ENCODE data around the gene C18orf63. TPM values are rescaled to one million over a fixed set of nuclear protein-coding genes. Genes with fewer than 3 reads are reported as not detected.
A peak's percentile ranks its signal among the peaks of the same experiment; 100 is the strongest.

C18orf63 gene
- total RNA-seq, 2 donors from 2014 or later: not detected

DNA sequence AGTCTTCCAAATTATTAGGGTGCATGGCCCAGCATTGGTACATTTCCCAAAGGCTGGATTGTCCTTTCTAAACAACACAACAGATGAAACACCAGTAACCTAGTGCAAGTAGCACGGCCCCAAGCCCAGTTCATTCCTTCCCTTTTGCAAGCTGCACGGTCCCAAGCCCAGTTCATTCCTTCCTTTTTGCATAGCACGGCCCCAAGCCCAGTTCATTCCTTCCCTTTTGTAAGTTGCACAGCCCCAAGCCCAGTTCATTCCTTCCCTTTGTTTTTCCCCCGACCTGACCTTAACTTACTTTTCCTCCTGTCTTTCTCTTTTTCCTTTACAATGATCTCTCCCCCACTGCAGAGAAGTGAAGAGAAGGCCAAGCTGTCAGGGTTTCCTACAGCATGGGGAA lies 60.9 kb downstream of the C18orf63 start:
- Histone ChIP-seq H3K27ac (no peak overlapping the region), H3K36me3 (no peaks in the 10 kb centered on the region), H3K4me3 (no peak overlapping the region), H3K27me3 (replicated peaks; ENCODE audit: insufficient read depth) (no peaks in the 10 kb centered on the region), H3K4me1 (ENCODE audit: control insufficient read depth in 1 of 2, low read depth in 2 of 2) (peaks cover 5 to 19% of the 10 kb centered on the region in 2 donors), H3K9me3 (no peaks in the 10 kb centered on the region)
- TF ChIP-seq CTCF (IDR thresholded peaks at IDR 0.05): no peak
- no peak for DNase-seq (ENCODE audit: low spot score)
- ATAC-seq (ENCODE audit: insufficient number of reproducible peaks, low FRiP score, low read depth): no peak

- Histone ChIP-seq H3K9me3 (no peaks in the 10 kb centered on the region), H3K4me3 (no peak overlapping the region), H3K4me1 (ENCODE audit: control insufficient read depth in 1 of 2, low read depth in 2 of 2) (peaks cover 5 to 19% of the 10 kb centered on the region in 2 donors), H3K27me3 (replicated peaks; ENCODE audit: insufficient read depth) (no peaks in the 10 kb centered on the region), H3K36me3 (no peaks in the 10 kb centered on the region), H3K27ac (peak overlapping the region; percentile 16 to 39)
- no peak for TF ChIP-seq CTCF (IDR thresholded peaks at IDR 0.05)
- no peak for ATAC-seq (ENCODE audit: insufficient number of reproducible peaks, low FRiP score, low read depth)
- no peak for DNase-seq (ENCODE audit: low spot score)
Measured at GRCh38 chr18:74377776-74378175, 62.1 kb downstream of the C18orf63 start.

DNA sequence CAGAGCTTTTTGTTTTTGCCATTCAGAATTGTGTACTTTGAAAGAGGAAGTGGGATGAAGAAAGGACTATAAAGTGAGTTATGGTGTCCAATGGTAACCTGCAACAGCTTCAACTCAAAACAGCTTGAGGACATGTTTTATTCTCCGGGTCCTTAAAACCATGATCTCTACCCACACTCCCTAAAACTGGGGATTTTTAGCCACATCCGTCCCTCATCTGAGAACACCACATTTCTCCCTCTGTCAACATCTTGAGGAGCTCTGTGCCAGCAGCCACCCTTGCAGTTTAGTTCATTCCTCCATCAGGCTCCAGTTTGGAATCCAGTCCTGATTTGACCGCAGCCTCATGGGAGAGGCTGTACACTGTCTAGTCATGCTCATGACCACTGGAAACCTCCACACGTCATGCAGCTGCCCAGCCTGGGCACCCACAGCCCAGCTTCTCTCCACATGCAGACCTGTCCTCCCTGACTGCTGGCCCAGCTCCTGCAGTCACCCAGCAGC lies 62.6 kb downstream of the C18orf63 start:
- Histone ChIP-seq H3K4me1 (ENCODE audit: control insufficient read depth in 1 of 2, low read depth in 2 of 2) (peaks cover 5 to 19% of the 10 kb centered on the region in 2 donors), H3K9me3 (no peaks in the 10 kb centered on the region), H3K27ac (peak overlapping the region; percentile 16 to 39), H3K27me3 (replicated peaks; ENCODE audit: insufficient read depth) (no peaks in the 10 kb centered on the region), H3K36me3 (no peaks in the 10 kb centered on the region), H3K4me3 (peak overlapping the region; percentile 12)
- DNase-seq (ENCODE audit: low spot score): no peak
- TF ChIP-seq CTCF (IDR thresholded peaks at IDR 0.05): no peak
- ATAC-seq (ENCODE audit: insufficient number of reproducible peaks, low FRiP score, low read depth): peak; percentile 85

GRCh38 chr18:74380916-74381315 lies 65.3 kb downstream of the C18orf63 start:
- no peaks in the 10 kb centered on the region for H3K9me3 ChIP-seq
- H3K27ac ChIP-seq: no peak overlapping the region
- ATAC-seq (ENCODE audit: insufficient number of reproducible peaks, low FRiP score, low read depth) (no peak), DNase-seq (ENCODE audit: low spot score) (no peak)
- no peak for TF ChIP-seq CTCF (IDR thresholded peaks at IDR 0.05)
- no peaks in the 10 kb centered on the region for H3K27me3 ChIP-seq (replicated peaks; ENCODE audit: insufficient read depth)
- H3K36me3 ChIP-seq: no peaks in the 10 kb centered on the region
- no peak overlapping the region for H3K4me3 ChIP-seq
- H3K4me1 ChIP-seq (ENCODE audit: control insufficient read depth in 1 of 2, low read depth in 2 of 2): peaks cover 5 to 19% of the 10 kb centered on the region in 2 donors

DNA sequence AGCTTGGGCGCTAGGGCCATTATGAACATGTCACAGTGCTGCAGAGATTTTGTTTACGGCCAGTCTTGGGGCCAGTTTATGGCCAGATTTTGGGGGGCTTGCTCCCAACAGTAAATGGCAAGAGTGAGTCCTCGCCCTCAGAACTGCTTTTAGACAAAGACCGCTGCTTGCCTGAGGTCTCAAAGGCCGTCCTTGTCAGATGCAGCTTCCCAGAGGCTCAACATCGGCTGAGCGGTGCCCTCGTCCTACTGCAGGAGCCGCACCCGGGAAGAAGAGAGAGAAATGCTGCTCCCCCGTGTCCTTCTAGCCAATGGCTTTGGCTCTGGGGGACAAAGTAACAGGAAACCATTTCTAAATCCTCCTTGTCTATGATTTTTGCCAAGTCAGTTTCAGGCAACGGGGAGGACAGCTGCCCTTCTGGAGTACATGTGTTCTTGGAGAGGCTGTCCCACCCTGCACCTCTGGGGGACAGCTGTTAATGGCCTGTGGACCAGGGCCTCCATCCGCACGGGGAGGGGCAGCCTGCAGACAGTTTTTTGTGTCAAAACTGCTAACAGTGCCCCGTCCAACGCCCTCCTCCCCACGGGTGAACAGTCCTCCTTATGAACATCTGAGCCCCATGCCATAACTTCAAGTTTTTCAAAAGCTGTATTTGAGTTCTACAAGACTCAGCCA lies 66.1 kb downstream of the C18orf63 start:
- ATAC-seq (ENCODE audit: insufficient number of reproducible peaks, low FRiP score, low read depth) (no peak), DNase-seq (ENCODE audit: low spot score) (no peak)
- Histone ChIP-seq H3K4me1 (ENCODE audit: control insufficient read depth in 1 of 2, low read depth in 2 of 2) (peaks cover 5 to 19% of the 10 kb centered on the region in 2 donors), H3K4me3 (no peak overlapping the region), H3K27ac (no peak overlapping the region), H3K9me3 (no peaks in the 10 kb centered on the region), H3K36me3 (no peaks in the 10 kb centered on the region), H3K27me3 (replicated peaks; ENCODE audit: insufficient read depth) (no peaks in the 10 kb centered on the region)
- TF ChIP-seq CTCF (IDR thresholded peaks at IDR 0.05): no peak

Data from thoracic aorta (tissue), 2 donors.